OCI-LY7 (cell line): ENCODE measurements around the gene FCMR. TPM values are rescaled to one million over a fixed set of nuclear protein-coding genes. Genes with fewer than 3 reads are reported as not detected.

Source experiments
- BruUV-seq: library from RNA; stranded (reverse); fragments of 400-500 nt; replicated peaks from 2 replicates; lab custom pipeline; 2021; lab: Mats Ljungman, UMichigan
- CTCF ChIA-PET: fragments of 300-600 bp; sonication (Branson Sonifier 250); formaldehyde crosslinking; loops from one replicate; lab custom pipeline; 2022; ENCODE audit warnings: antibody characterized with exemption; ENCODE audit not compliant: unreplicated experiment; lab: Charles Lee
- POLR2A ChIA-PET: fragments of 300-600 bp; sonication (Branson Sonifier 250); formaldehyde crosslinking; loops from one replicate; lab custom pipeline; 2022; ENCODE audit warnings: antibody characterized with exemption; lab: Charles Lee
- DNase-seq: peaks from one replicate; pipeline ENCODE4 v3.0.0-alpha.2; 2015; ENCODE audit warnings: low spot score
- H2AFZ ChIP-seq: fragments of 200-600 bp; sonication (generic), shearing (Covaris generic); 2 replicates; pipeline ENCODE4 v1.6.1; 2014; ENCODE audit warnings: mild to moderate bottlenecking, antibody characterized with exemption, low read length, moderate library complexity
- H3K27ac ChIP-seq: fragments of 200-600 bp; sonication (generic); 2 replicates; pipeline ENCODE4 v1.5.1; 2014; ENCODE audit warnings: mixed run types, low read depth, mild to moderate bottlenecking, moderate library complexity, low read length, inconsistent platforms; ENCODE audit not compliant: poor library complexity, severe bottlenecking
- H3K36me3 ChIP-seq: fragments of 200-600 bp; sonication (generic); 2 replicates; pipeline ENCODE4 v1.6.1; 2014; ENCODE audit warnings: mild to moderate bottlenecking, antibody characterized with exemption, low read length, moderate library complexity, mixed read lengths; ENCODE audit not compliant: insufficient read depth
- H3K4me1 ChIP-seq: fragments of 200-600 bp; sonication (generic); 2 replicates; pipeline ENCODE4 v1.5.1; 2014; ENCODE audit warnings: mild to moderate bottlenecking, low read length; ENCODE audit not compliant: insufficient read depth, poor library complexity, severe bottlenecking
- H3K4me2 ChIP-seq: fragments of 200-600 bp; sonication (generic); 2 replicates; pipeline ENCODE4 v1.6.1; 2014; ENCODE audit warnings: mild to moderate bottlenecking, low read length
- H3K4me3 ChIP-seq: fragments of 200-600 bp; sonication (generic); 2 replicates; pipeline ENCODE4 v1.5.1; 2014; ENCODE audit warnings: mild to moderate bottlenecking, low read depth, low read length; ENCODE audit not compliant: poor library complexity, severe bottlenecking
- H3K79me2 ChIP-seq: fragments of 200-600 bp; sonication (generic); 2 replicates; pipeline ENCODE4 v1.6.1; 2016; ENCODE audit warnings: low read depth, mild to moderate bottlenecking, low read length, moderate library complexity, mixed read lengths; ENCODE audit not compliant: insufficient read depth
- H3K9me2 ChIP-seq: fragments of 200-600 bp; sonication (generic); 2 replicates; pipeline ENCODE4 v1.6.1; 2016; ENCODE audit warnings: mild to moderate bottlenecking, low read length, mixed read lengths; ENCODE audit not compliant: insufficient read depth
- H3K9me3 ChIP-seq: fragments of 200-600 bp; sonication (generic); 2 replicates; pipeline ENCODE4 v1.6.1; 2014; ENCODE audit warnings: mild to moderate bottlenecking, mixed run types, low read length, mixed read lengths
- H4K20me1 ChIP-seq: fragments of 200-600 bp; sonication (generic); 2 replicates; pipeline ENCODE4 v1.6.1; 2014; ENCODE audit warnings: mild to moderate bottlenecking, antibody characterized with exemption, low read length, moderate library complexity, mixed read lengths; ENCODE audit not compliant: insufficient read depth
- EZH2phosphoT487 ChIP-seq: fragments of 200-600 bp; sonication (generic); IDR thresholded peaks from 2 replicates; pipeline ENCODE4 v1.6.1; 2018; ENCODE audit warnings: low read depth, borderline replicate concordance, mild to moderate bottlenecking, mixed run types, antibody characterized with exemption, low read length, moderate library complexity, mixed read lengths
- intact Hi-C: fragments of 100-400 bp; cut with micrococcal nuclease; formaldehyde crosslinking; loops from one replicate; pipeline ENCODE4 v1.10.0; 2022; ENCODE audit not compliant: unreplicated experiment
- total RNA-seq, 2 experiments: library from RNA; depleted of rRNA in 1 of 2; stranded (reverse); fragments of >200 nt in 1 of 2; shearing (Covaris generic) in 1 of 2; gene quantifications; 2 replicates each; pipeline ENCODE4 v1.2.3, GENCODE V29; 2014 to 2022
- TF ChIP-seq, protein P1 (sequence below): fragments of 200-600 bp; sonication (generic); conservative IDR thresholded peaks from 2 replicates; pipeline ENCODE4 v1.5.1; 2014; ENCODE audit warnings: mild to moderate bottlenecking, antibody characterized with exemption, low read length, moderate library complexity, mixed read lengths

FCMR gene
- total RNA-seq, 2 experiments from 2014 or later: 5.2 to 9.2 TPM

DNA sequence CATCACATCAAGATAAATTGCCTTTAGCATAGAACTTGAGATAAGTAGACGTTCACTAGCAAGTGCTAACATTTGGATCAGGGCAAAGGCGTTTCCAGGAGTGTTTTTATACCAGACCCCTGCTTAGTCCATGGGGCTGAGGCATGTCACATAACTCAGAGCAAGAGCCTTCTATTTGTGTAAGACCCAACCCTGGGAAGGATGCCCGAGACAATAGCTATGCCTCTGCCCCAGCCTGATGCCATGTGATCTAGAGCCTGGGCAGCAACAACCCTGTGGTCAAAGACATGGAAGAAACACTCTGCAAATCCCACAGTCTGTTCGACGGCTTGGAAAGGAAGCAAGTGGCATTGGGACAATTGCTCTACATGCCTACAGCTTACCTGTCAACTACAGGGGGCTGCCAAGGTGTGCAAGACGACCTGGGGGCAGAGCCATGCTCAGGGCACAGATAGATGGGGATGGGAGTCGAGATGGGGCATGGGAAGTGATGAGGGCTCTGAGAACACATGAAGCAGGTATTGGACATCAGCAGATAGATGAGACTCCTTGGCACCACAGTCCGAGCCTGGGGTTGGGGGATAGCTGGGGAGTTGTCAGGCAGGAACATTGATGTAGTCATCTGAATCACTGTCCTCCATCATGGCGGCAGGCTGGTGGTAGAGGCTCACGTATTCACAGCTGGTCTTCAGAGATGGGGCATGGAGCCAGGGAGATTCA, 17.2 kb downstream of the FCMR start:
- Histone ChIP-seq H3K4me1 (peaks cover 16% of the 10 kb centered on the region), H3K27ac (no peak overlapping the region), H3K4me3 (no peak overlapping the region), H3K4me2 (peak overlapping the region; percentile 49; the same call in 1 of the 2 replicates), H2AFZ (no peak overlapping the region), H3K36me3 (no peaks in the 10 kb centered on the region), H3K9me2 (no peaks in the 10 kb centered on the region), H3K9me3 (no peaks in the 10 kb centered on the region), H3K79me2 (no peaks in the 10 kb centered on the region), H4K20me1 (no peaks in the 10 kb centered on the region)
- TF ChIP-seq, protein P1, sequence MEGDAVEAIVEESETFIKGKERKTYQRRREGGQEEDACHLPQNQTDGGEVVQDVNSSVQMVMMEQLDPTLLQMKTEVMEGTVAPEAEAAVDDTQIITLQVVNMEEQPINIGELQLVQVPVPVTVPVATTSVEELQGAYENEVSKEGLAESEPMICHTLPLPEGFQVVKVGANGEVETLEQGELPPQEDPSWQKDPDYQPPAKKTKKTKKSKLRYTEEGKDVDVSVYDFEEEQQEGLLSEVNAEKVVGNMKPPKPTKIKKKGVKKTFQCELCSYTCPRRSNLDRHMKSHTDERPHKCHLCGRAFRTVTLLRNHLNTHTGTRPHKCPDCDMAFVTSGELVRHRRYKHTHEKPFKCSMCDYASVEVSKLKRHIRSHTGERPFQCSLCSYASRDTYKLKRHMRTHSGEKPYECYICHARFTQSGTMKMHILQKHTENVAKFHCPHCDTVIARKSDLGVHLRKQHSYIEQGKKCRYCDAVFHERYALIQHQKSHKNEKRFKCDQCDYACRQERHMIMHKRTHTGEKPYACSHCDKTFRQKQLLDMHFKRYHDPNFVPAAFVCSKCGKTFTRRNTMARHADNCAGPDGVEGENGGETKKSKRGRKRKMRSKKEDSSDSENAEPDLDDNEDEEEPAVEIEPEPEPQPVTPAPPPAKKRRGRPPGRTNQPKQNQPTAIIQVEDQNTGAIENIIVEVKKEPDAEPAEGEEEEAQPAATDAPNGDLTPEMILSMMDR: no peak
- TF ChIP-seq EZH2phosphoT487: no peak
- ChIA-PET CTCF (no interaction called here), POLR2A (no interaction called here)
- intact Hi-C loops: no loop called here
- no peak for DNase-seq
- no TSS peak for BruUV-seq

DNA sequence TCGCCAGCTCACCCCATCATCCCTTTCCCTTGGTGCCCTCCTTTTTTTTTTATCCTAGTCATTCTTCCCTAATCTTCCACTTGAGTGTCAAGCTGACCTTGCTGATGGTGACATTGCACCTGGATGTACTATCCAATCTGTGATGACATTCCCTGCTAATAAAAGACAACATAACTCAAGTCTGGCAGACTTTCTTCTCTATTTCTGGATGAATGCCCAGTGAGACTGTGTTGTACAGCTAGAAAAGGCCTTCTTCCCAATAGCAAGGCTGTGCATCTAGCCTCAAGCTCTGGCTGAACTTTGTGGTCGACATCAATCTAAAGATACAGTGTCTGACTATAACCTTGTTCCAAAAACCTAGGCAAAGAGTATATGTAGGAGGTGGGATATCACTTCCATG, 18.1 kb downstream of the FCMR start:
- Histone ChIP-seq H3K36me3 (no peaks in the 10 kb centered on the region), H3K4me1 (peaks cover 16% of the 10 kb centered on the region), H3K9me3 (no peaks in the 10 kb centered on the region), H3K9me2 (no peaks in the 10 kb centered on the region), H3K27ac (no peak overlapping the region), H2AFZ (no peak overlapping the region), H3K79me2 (no peaks in the 10 kb centered on the region), H3K4me2 (no peak overlapping the region), H3K4me3 (no peak overlapping the region), H4K20me1 (no peaks in the 10 kb centered on the region)
- BruUV-seq: no TSS peak
- CTCF ChIA-PET: no interaction called here
- no peak for TF ChIP-seq EZH2phosphoT487
- TF ChIP-seq, protein P1: no peak
- DNase-seq: no peak
- POLR2A ChIA-PET: no interaction called here
- intact Hi-C loops: no loop called here

DNA sequence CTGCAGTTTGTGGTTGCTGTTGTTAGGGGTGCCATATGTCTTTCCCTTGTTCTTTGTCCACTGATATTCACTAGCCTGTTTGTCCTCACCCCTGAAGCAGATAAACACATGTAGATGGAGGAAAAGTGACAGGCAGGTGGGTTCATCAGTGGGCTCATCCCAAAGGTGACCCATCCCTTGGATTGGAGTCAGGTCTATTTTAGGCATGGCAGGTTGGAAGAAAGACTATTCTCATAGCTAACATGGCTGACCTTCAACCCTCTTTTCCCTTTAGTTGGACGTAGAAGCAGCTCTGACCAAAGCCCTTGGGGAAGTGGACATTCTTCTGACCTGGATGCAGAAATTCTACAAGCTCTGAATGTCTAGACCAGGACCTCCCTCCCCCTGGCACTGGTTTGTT, 19.0 kb downstream of the FCMR start:
- intact Hi-C loops: no loop called here
- Histone ChIP-seq H3K9me3 (no peaks in the 10 kb centered on the region), H2AFZ (no peak overlapping the region), H3K36me3 (no peaks in the 10 kb centered on the region), H3K4me1 (peaks cover 16% of the 10 kb centered on the region), H3K27ac (no peak overlapping the region), H3K4me3 (no peak overlapping the region), H3K9me2 (no peaks in the 10 kb centered on the region), H3K4me2 (no peak overlapping the region), H3K79me2 (no peaks in the 10 kb centered on the region), H4K20me1 (no peaks in the 10 kb centered on the region)
- POLR2A ChIA-PET: no interaction called here
- DNase-seq: no peak
- TF ChIP-seq EZH2phosphoT487: no peak
- TF ChIP-seq, protein P1: no peak
- no TSS peak for BruUV-seq
- CTCF ChIA-PET: no interaction called here
